GM21619 (cell line): ENCODE data around the gene TMC8.
"Not testable (repeated sequence)": the region's sequence is repeated elsewhere in the genome, so short reads cannot be mapped to it uniquely, and the experiment has no call there.

Experiments
- ATAC-seq: cut with Tn5 transposase; IDR thresholded peaks from one replicate; pipeline ENCODE4 v1.9.1; 2021; ENCODE audit not compliant: unreplicated experiment

Gene TMC8, protein sequence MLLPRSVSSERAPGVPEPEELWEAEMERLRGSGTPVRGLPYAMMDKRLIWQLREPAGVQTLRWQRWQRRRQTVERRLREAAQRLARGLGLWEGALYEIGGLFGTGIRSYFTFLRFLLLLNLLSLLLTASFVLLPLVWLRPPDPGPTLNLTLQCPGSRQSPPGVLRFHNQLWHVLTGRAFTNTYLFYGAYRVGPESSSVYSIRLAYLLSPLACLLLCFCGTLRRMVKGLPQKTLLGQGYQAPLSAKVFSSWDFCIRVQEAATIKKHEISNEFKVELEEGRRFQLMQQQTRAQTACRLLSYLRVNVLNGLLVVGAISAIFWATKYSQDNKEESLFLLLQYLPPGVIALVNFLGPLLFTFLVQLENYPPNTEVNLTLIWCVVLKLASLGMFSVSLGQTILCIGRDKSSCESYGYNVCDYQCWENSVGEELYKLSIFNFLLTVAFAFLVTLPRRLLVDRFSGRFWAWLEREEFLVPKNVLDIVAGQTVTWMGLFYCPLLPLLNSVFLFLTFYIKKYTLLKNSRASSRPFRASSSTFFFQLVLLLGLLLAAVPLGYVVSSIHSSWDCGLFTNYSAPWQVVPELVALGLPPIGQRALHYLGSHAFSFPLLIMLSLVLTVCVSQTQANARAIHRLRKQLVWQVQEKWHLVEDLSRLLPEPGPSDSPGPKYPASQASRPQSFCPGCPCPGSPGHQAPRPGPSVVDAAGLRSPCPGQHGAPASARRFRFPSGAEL

DNA sequence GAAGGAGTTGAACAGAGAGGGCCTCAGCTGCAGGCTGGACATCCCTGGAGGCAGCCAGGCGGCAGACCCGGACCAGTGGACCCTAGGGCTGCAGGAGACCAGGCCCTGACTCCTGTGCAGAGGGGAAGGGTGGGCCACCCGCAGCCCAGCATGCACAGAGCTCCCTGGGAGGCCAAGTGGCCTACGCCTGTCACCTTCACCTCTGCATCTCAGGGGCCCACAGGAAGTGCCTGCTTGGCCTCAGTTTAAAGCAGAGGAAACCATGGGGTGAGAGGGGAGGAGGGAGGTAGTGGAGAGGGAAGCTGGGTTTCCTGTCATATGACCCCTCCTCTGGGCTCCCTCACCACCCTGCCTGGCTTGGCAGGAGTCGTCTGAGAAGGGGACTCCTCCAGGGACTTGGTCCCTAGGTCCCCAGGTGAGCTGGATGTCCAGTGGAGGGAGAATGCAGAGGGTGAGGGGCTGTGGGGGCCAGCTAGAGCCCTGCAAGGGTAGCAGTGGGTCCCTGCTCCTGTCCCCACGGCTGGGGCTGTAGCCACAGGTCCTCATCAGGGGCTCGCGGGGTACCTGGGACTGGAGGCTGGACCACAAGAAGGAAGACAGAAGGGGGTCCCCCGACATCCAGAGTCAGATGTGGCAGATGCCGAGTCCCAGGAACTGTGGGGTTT, at the start of gene TMC8:
TMC8 (plus strand) TSS at position 335 of the 665 bp plus-strand sequence. CDS start 818 bp downstream, outside the sequence.
- ATAC-seq, result no peak

DNA sequence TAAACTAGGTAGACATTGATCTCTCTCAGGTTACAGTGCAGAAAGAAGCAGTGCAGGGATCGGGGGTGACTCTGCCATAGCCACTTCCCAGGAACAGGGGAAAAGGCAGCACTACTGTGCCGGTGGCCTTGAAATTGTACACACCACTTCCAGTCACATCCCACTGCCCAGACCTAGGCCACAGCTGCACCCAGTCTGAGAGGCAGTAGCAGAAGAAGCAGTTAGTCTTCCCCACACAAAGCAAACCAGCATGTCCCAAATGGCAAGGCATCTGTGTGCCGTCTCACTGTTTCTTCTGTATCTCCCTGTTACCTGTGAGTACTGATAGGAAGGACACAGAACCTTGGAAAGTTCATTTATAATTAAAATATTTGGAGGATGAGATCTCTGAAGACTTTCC, 49.0 kb upstream of the TMC8 start:
- no peak for ATAC-seq

DNA sequence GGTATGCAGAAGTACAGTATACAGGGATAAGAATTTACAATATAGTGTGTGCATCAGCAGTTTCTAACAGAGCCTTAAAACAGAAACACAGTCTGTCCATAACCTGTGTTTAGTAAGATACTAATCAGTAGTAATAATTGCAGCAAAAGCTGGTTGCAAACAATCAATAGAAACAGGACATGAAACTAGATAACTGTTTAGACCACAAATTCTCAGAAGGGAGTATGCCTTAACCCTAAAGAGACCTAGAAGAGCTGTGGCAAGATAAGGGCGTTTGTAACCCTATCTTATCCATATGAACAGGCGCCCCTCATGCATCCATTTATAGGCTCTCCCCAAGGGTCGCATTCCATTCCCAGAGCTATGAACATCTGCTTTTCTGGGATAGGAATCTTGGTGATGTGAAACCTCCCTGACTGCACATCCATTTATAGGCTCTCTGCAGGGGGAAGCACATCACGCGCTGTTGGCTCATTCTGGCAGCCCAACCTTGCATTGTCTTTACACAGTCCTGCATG, 48.2 kb upstream of the TMC8 start:
- ATAC-seq, result not testable (repeated sequence)

DNA sequence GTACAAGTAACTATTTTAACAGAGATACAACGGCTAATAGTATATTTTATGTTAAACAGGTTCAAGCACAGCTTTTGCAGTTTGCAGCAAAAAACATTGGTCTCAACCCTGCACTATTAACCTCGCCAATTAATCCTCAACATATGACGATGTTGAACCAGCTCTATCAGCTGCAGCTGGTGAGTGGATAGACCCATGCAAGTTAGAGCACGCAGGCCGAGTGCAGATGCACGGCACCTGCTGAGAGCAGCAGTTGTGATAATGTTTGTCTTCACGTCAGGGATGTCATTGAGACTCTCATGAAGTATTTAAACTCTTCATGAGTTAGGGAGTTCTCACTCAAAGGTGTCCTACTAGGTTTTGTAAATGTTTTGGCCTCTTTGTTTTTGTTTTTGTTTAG, 47.6 kb upstream of the TMC8 start:
- ATAC-seq, result no peak

DNA sequence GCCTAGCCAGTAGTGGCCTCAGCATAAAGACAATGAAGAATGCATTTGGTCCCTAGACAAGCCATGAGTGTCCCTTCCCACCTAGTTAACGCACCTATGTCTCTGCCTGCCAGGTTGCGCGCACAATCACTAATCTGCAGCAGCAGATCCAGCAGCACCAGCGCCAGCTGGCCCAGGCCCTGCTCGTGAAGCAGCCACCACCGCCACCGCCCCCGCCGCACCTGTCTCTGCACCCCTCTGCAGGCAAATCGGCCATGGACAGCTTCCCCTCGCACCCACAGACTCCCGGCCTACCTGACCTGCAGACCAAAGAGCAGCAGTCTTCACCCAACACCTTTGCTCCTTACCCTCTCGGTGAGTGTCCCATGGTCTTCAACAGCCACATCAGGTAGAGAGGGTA, 43.8 kb upstream of the TMC8 start:
- no peak for ATAC-seq

DNA sequence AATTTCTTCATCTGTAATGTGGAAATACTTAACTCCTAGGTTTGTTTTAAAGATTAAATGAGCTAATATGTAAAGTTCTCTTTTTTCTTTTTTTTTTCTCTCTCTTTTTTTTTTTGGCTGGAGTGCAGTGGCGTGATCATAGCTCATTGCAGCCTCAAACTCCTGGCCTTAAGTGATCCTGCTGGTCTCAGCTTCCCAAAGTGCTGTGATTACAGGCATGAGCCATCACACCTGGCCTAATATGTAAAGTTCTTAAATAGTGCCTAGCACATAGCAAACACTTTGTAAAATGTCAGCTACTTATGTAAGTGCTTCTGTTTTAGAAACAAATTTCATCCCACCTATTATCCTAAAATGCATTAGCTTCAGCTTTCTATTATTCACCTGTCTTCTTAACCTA, 42.0 kb upstream of the TMC8 start:
- ATAC-seq, result no peak

DNA sequence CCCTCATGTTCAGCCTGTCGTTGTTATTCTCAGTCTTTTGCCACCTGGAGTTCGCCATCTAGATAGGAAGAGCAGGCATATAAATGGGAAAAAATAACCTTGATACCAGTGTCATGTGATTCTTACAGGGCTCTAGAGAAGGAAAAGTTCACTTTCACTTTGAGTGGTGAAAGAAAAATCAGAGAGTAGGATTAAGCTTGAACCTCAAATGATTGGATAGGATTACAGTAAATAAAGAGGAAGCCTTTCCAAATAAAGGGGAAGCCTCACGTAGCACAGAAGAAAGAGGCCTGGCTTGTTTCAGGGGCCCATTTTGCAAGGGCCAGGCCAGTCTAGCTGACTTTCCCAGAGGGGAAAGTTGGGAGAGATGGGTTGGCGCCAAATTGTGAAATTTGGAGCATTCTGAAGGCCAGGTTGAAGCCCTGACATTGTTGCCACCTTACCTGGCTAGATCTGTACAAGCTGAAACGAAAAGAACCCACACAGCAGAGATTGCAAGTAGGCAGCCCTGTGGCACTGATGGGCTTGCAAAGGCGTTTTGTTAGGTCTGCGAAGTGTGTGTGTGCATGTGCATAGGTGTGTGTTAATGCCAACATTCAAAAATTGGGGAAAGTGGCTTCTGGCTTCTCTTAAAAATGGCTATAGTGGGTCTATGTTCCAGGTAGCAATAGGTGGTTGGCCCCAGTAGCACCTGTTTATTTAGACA, 40.8 kb upstream of the TMC8 start:
- ATAC-seq, result no peak

DNA sequence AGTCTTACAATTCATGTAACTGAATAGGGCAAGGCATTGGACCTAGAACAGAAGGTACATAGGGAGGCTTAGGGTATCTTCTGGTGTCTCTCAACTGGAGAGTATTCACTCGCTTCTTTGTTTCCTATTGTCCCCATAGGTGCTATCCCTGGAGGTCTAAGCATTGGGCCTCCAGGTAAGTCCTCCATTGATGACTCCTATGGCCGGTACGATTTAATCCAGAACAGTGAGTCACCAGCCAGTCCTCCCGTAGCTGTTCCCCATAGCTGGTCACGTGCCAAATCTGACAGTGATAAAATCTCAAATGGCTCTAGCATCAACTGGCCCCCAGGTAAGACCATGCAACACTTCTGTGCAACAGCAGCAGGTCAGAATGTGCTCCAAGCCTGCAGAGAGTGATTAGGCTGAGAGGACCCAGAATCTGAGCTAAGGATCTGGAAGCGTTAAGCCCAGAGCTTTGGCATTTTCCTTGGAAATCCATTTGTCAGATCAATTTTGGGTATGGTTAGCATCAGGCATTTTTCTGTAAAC, 37.7 kb upstream of the TMC8 start:
- no peak for ATAC-seq

DNA sequence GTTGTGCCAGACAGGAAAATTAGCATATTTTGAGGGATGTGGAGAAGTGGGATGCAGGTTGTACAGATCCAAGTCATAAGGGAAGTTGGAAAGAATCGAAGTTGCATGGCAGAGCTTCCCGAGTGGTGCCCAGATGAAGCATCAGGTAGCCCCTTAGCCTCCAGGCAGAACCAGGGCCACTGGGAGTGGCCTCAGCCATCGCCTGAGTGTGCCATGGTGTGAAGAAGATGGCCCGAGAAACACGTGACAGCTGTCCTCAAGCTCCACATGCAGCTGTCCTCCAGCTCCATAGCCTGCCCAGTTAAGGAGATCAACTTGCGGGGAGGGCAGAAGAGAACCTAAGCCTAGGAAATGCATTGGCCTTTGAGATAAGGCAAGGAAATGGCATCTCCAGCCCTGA, 35.5 kb upstream of the TMC8 start:
- ATAC-seq, result no peak

DNA sequence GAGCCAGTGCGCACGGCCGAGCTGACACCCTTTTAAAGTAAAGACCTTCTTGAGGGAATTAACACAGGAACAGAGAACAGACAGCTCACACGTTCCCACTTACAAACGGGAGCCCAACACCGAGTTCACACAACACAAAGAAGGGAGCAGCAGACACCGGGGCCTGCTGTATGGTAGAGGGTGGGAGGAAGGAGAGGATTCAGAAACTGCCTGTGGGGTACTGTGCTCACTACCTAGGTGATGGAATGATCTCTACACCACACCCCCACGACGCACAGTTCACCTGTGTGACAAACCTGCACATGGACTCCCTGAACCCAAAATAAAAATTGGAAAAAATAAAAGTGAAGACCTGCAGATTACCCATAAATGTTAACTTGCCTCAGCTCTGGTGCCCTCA, 34.5 kb upstream of the TMC8 start:
- no peak for ATAC-seq

DNA sequence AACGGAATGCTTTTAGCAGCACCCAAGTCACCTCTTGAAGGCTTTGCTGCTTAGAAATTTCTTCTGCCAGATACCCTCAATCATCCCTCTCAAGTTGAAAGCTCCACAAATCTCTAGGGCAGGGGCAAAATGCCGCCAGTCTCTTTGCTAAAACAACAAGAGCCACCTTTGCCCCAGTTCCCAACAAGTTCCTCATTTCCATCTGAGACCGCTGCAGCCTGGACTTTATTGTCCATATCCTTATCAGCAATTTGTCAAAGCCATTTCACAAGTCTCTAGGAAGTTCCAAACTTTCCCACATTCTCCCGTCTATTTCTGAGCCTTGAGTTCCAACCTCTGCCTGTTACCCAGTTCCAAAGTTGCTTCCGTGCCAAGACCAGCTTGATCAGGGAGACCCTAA, 29.5 kb upstream of the TMC8 start:
- no peak for ATAC-seq

DNA sequence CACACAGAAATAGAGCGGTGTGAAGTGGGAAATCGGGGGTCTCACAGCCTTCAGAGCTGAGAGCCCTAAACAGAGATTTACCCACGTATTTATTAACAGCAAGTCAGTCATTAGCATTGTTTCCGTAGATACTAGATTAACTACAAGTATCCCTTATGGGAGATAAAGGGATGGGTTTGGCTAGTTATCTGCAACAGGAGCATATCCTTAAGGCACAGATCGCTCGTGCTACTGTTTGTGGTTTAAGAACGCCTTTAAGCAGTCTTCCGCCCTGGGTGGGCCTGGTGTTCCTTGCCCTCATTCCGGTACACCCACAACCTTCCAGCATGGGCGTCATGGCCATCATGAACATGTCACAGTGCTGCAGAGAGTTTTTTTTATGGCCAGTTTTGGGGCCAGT, 29.0 kb upstream of the TMC8 start:
- ATAC-seq, result no peak

DNA sequence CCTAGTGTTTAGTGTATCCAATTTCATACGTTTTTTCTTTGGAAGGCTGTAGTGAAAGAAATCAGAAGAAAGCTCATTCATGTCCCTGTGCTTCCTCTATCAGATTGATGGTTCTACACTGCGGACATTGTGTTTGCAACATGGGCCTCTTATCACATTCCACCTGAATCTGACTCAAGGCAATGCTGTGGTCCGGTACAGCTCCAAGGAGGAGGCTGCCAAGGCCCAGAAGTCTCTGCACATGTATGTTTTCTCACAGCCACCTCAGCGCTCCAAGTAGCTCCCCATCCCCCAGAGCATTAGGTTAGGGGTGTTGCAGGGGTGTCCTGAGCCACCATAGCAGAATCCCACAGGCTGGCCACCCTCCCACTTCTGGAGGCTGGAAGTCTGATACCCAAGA, 27.3 kb upstream of the TMC8 start:
- ATAC-seq, result no peak

DNA sequence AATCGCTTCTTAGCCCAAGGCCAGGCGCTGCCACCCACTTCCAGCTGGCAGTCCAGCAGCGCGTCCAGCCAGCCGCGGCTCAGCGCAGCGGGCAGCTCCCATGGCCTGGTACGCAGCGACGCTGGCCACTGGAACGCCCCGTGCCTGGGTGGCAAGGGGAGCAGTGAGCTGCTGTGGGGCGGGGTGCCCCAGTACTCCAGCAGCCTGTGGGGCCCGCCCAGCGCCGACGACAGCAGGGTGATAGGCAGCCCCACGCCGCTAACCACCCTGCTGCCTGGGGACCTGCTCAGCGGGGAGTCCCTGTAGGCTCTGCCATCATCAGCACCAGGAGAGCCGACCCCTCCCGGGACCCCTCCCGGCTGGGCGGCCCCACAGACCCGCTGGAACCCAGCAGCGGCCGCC, 26.0 kb upstream of the TMC8 start:
- ATAC-seq, result no peak

DNA sequence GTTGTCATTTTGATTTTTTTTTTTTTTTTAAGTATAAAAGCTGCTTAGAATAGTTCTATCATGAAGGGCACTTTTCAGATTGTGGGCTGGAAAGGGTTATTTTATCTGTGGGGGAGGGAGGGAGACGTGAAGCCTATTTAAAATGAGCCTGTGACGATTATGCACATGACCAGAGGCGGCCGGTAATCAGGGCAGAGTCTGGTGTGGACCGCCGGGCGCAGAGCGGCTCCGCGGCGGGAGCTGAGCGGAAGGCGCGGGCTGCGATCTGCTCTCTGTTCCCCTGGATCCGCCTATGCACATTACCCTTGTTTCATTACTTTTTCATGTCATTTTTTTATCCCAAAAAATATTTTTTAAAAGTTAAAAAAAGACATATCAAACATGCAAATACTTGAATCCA, 25.5 kb upstream of the TMC8 start:
- ATAC-seq, result no peak

DNA sequence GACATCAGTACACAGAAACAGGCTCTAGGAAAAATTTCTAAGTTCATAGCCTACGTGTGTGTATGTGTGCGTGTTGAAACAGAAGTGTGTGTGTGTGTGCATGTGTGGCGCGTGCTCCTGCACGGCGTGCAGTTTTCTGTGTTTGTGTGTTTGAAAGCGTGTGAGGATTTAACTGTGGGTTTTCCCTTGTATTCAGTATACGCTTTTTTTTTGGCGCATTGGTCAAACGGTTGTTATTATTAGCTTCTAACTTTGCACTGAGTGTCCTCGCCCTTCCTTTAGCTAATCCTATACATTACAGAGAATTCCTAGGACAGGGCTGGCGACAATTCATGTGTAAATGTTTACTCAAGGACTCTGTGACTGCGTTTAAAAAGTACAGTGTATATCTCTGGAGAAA, 25.0 kb upstream of the TMC8 start:
- ATAC-seq, result no peak

DNA sequence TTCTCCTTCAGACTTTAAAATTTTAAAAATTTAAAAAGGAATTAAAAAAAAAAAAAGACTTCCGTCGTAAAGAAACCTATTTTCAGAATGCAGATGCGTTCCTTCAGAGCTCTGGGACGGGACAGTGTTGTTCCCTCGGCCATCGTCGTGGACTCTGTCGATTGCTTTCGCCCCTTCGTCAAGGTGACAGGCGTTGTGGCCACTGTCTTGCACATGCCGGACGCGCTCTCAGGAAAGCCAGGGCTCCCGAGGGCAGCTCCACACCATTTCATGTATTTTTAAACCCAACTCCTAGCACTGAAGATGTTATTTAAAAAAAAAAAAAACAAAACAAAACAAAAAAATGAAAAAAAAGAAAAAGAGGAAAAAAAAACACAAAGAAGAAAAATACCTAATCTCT, 24.4 kb upstream of the TMC8 start:
- ATAC-seq, result no peak

DNA sequence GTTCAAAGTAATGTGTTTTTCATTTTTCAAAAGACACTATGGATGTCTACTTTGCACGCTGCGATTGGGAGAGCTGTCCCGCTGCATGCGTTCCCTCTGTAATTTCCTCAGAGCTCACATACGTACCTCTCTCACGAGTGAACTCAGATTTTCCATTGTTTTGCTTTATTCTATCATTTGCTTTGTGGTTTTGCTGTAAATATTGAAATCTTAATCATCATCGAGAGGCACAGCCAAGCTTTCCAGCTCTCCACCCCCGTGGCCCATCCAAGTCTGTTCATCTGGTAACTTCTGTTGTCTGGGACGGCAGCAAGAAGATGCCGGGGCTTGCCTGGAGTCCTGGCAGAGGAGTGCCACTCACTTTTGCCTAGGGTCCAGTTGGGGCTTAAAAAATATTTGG, 23.1 kb upstream of the TMC8 start:
- ATAC-seq, result no peak

DNA sequence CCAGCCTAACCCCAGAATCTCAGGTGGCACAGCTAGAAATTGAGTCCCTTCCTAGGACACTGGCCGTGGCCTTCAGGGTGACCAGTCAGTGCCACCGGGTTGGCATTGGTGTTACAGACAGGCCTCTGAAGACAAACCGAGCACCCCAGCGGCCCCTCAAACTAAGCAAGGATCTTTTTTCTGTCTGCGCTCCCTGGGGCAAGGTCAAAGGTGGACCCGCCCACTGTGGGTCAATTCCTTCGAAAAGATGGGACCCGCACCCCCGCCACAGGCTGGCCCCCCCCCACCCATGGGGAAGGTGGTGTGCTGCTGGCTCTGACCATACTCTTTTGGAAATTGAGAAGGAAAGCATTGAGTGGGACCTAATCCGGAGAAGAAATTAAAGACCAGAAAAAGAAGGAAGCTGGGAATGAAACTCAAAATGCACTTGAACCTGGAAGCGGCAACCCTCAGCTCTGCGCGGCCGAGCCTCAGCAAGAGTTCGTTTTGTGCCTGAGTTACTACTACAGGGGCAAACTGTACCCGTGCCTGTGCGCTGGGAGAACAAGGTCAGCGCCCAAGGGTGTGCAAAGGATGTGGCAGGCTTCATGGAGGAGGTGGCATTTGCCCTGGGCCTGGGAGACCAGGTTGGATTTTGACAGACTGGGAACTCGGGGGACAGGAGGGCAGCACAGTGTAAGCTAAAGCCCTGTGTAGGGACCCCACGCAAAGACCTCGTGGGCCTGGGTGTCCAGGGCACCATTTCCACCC, 22.4 kb upstream of the TMC8 start:
- no peak for ATAC-seq
